GM21723 (cell line): Measurements from ENCODE around the gene LHPP.

Source experiments
- ATAC-seq: cut with Tn5 transposase; IDR thresholded peaks from one replicate; pipeline ENCODE4 v1.9.1; 2021; ENCODE audit warnings: mild to moderate bottlenecking, moderate library complexity; ENCODE audit not compliant: unreplicated experiment

Gene LHPP

DNA sequence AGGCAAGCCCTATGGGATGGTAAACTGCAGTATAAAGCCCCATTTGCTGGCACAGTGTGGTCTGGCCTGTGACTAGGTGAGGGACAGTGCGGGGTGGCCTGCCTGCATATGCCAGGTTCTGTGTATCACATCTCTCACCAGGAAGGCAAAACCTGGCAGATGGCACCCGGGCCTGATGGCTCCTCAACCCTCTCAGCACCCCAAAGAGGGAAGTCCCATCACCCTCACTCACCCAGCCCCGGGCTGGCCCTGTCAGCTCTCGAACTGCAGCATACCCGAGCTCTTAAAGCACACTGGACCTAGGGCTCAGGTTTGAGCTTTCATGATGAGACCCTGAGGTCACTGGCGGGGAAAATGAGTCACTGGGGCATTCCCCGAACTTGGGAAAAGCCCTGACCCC lies 130.5 kb downstream of the LHPP start:
- no peak for ATAC-seq

DNA sequence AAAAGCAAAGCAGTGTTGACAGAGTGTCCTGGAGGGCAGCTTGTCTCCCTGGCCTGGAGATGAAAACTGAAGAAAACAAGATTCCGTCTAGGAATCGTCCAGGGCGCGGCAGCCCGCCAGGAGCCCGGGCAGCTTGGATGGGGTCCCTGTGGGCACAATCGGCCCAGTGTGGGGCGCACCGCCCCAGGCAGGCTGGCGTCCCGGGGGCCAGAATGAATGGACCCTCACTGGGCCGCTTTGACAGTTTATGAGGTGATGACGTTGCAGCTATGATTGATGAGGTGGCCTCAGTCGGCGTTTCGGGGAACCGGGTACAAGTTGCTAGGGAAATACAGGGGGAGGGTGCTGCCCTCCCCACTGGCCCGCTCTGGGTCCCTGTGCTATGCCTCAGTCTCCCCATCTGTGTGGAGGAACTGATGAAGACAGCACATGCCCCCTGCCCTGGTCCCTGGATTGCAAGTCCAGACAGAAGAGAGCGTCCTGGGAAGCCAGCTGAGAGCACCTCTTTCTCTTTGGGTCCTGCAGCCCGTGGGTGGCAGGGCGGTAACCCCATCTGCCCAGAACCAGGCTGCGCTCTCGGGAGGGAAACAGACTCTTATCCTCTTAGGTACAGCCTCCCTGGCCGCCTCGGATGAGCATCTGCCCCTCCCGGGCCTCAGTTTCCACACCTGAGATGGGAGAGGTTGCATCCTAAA lies 131.3 kb downstream of the LHPP start:
- ATAC-seq, result no peak

DNA sequence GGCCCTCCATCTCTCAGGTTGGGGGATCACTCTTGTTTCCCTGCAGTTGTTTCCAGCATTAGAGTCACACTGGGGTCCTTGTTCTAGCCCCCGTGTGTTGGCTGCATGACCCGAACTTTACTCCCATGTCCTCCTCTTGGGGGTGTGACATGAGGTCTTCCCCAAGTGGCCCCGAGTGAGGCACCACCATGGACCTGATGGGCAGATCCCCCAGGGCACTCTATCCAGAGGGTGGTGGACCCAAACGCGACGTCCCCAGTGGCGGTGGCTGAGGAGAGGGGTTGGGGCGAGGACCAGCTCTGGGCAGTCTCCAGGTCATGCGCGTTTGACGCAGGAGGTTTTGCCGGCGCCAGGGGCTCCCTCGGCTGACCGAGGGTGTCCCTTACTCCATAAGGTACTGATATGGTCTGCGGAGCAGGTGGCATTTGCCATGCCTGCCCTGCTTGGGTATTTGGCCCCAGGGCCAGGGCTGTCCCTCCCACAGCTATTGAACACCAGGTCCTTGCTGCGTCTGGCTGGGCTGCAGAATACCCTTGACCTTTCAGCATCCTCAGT lies 131.9 kb downstream of the LHPP start:
- no peak for ATAC-seq

DNA sequence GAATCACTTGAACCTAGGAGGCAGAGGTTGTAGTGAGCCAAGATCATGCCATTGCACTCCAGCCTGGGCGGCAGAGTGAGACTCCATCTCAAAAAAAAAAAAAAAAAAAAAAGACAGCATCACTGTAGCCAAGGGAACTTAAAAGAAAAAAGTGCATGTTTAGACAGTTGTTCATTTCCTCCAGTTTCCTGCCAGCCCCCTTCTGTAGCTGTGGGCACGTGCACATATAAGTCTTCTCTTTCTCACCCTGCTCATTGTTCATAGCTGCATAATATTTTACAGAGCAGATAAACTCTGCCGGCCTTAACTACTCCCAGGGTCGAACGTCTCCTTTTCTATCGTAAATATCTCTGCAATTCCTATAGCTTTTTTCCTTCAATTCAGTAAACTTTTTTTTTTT lies 132.6 kb downstream of the LHPP start:
- ATAC-seq, result no peak

DNA sequence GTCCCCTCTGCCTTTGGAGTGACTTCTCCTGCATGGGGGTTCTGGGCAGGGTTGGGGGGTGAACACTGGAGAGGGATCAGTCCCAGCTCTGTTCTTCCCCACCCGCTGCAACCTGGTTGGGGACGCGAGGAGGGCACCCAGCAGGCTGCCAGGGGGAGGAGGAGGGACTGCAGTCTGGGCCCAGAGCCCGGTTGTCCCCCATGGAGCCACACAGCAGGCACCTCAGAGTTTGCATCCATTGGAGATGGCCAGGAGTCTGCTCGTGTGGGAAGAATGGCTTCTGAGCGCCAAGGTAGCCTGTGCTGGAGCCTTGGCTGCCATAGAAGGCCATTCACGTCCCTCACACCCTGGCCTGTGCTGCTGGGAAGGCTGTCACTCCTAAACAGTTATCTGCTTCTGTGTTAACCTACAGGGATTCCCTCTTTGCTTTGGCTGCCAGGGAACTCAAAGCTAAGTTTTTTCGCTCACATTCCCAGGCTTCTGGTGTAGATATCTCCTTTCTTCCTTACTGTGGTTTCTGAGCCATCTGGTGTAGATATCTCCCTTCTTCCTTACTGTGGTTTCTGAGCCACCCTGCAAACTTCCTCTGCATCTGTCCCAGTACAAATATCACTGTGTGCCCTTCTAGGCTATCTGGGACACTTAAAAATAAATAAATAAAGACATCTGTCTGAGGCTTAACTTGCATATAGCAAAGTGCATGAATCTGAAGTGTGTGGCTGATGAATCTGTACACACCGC lies 133.7 kb downstream of the LHPP start:
- ATAC-seq, result no peak

DNA sequence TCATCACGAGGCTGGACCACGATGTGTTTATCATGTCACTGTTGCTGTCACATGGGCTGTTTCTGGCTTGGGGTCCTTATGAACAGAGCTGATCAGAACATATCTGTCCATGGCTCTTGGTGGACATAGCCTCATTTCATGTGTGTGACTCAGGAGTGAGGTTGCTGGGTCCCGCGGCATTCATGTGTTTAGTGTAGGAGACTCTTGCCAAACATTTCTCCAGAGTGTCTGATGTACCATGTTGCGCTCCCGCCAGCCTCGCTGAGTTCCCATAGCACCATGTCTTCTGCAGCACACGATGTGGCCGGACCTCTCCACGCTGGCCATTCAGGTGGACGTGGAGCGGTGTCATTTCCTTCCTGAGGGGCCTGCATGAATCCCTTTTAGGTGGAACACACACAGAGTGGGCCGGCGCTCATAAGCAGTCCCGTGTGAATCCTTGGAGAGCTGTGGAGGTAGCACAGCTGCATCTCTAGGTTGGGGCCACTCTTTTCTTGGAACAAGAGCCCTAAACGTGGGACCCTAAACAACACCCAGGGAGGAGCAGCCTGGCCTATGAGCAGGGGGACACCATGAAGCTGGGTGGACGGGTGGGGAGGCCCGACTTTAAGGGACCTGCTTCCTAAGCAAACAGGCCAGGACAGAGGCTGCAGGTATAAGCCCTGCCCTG lies 134.6 kb downstream of the LHPP start:
- no peak for ATAC-seq

DNA sequence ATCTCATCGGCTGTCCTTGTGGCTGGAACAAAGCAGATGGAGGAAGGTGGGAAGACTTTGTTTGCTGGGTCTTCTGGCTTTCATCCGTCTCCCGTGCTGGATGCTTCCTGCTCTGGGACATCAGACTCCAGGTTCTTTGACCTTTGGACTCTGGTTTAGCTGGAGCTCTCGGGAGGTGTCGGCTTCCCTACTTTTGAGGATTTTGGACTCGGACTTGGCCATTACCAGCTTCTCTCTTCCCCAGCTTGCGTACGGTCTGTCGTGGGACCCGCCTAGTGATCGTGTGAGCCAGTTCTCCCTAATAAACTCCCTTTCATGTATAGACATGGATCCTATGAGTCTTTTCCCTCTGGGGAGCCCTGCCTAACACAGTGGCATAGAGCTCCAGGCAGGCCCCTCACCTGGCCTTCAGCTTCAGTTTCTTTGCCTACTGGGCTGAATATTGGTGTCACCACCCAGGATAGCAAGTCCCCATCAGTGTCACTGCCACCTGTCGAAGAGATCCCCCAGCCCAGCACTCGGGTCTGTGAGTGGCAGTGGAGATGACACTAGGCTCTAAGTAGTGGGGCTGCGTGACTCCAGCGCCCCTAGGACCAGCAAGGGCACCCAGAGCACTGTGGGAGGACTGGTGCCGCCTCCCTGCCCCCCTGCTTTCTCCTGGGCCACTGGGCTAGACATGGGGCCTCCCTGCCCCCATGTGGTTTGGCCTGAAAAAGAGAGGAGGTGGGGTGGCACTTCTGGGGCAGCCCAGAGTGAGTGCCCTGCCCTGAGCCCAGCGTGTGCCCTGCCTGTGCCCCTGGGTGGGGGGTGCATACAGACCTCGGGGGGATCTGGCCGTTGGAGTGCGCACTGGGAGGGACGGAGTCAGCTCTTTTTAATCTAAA lies 135.6 kb downstream of the LHPP start:
- ATAC-seq, result no peak

DNA sequence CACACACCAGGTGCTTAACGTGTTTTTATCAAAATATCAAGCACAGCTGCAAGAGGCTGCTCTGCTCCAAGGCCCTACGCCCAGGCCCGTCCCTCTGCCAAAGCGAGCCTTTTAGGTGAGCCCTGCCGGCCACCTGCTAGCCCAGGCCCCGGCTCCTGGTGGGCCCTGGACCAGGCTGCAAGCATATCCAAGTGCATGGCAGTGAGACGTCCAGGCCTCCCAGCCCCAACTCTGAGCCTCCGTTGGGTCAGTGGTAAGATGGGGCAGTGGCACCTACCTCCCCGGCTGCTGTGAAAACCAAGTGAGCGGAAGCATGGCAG lies 136.2 kb downstream of the LHPP start:
- ATAC-seq, result no peak

DNA sequence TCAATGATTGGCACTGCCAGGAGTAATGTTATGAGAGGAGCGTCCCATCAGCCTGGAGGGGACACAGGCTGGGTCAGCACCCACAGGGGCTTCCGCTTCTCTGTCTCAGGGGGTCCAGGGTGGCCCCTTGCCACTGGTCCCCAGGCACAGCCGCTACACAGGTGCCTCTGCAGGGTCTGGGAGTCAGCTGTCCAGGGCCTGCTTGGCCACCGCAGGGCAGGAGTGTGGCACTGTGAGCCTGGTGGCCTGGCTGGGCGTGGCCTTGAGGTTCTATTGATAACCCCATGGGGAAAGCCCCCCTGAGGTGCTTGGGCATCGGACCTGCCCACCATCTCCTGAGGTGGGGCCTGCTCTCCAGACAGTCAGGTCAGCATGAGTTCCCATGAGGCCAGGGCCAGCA lies 136.6 kb downstream of the LHPP start:
- ATAC-seq, result no peak

DNA sequence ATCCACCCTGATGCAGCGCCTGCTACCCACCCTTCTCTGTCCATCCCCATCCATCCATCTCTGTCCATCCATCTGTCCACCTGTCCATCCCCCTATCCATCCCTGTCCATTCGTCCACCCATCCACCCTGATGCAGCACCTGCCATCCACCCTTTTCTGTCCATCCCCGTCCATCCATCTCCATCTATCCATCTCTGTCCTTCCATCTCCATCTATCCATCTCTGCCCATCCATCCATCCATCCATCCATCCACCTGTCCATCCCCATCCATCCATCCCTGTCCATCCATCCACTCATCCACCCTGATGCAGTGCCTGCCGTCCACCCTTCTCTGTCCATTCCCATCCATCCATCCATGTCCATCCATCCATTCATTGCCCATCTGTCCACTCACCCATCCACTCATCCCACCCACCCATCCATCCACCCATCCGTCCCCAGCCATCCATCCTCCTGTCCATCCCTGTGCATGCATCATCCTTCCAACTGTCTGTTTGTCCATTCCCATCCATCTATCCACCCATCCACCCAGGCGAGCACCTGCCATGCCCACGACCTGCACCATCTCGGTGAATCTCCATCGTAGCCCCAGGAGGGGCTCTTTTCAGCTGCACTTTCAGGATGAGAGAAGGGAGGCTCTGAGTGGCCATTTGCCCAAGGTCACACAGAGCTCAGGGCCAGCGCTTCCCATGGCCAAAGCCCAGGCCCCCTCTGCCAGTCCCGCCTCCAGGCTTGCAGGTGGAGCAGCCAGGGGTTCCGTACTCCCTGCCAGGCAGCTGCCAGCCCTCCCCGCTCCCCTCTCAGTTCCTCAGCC lies 137.4 kb downstream of the LHPP start:
- no peak for ATAC-seq

DNA sequence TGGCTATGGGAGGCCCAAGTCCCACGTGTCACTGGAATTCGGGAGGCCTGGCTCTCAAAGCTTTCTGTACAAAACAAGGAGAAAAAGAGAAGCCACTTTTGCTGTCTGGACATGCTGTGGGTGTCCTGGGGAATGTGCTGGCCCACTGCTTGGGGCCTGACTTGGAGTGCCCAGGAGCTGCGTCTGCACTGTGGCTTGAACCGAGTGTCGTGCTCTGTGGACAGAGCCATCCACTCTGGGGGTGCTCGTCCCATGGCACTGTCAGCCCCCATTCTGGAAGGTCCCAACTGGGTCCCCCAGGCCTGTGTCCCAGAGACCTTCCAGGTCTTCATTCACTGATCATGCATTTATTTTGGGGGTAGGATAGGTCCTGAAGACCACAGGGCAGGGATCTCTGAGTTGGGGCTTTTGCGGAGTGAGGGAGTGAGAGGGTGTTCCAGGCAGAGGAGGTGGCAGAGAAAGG lies 138.0 kb downstream of the LHPP start:
- ATAC-seq, result no peak

DNA sequence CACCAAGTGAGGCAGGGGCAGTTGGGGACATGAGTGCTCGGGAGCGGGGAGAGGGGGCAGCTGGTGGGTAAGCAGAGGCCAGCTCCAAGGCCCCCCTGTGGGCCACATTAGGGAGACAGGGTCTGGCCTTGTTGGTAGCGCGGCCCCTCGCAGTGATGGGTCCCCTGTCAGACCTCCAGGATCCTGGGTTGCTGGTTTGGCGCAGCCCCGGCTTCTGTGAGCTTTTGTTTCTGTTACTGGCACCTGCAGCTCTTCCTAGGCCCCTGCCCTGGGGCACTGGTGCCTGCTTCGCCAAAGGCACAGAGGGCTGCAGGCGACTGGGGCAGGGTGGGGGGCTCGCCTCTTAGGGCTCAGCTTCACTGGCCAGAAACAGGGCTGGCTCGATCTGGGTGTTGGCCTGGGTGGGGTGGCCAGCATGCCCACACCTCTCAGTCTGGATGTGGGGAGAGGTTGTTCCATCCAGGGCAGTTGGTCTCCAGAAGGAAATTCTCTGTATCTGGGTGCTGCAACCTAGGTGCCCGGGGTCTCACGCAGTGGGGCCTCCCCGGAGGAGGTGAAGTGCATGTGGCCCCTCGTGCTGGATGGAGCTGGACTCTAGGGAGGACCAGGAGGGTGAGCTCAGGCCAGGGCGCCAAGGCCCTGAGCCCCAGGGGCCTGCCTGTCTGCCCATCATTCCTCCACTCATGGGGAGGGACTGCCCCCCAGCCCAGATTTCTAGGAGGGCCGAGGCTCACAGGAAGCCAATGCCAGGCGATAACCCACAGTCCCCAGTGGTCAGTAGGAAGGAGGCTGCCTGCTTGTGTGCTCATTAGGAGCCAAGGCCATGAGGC lies 138.6 kb downstream of the LHPP start:
- no peak for ATAC-seq

DNA sequence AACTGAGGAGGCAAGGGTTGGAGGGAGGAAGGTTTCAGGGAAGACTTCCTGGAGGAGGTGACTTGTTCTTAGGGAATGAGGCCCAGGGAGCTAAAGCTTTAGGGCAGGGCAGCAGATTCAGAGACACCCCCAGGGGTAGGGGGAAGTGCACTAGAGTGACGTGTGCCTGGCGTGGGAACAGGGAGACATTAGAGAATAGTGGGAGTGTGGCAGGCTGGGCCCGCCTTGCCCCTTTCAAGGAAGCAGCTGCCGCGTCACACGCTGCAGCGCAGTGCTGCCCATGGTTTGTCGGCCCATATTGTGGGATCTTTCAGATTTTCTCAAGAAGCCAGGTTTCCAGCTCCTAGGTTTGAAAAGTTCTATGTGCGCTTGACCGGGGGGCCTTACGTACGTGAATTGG lies 139.4 kb downstream of the LHPP start:
- no peak for ATAC-seq

DNA sequence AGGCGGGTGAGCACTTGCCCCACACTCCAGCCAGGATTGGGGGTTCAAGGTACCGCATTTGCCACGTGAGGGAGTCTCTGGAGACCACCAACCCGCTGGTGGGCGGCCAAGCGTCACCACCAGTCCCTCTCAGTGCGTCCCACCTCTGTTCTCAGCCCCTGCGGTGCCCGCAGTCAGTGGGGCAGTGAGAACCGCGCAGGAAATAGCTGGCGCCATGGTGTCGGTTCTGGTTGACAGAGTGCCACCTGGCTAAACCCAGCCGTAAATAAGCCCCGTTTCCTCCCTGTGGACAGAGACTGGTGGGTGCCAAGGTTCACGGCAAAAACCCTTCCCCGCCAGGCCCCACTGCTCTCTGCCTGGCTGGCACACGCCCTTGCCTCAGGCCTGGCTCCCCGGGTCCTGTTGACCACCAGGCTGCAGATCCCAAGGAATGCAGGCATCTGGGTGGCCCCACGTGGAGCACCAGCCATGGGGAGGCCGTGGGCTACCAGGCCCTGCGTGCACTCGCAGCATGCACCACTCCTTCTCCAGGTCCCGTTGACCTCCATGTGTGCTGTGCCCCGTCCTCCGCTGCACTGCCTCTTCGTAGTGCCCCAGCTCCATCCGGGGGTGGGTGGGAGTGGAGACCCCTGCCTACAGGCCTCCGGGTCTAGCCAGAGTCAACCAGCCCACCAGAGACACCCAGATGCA lies 140.0 kb downstream of the LHPP start:
- no peak for ATAC-seq

DNA sequence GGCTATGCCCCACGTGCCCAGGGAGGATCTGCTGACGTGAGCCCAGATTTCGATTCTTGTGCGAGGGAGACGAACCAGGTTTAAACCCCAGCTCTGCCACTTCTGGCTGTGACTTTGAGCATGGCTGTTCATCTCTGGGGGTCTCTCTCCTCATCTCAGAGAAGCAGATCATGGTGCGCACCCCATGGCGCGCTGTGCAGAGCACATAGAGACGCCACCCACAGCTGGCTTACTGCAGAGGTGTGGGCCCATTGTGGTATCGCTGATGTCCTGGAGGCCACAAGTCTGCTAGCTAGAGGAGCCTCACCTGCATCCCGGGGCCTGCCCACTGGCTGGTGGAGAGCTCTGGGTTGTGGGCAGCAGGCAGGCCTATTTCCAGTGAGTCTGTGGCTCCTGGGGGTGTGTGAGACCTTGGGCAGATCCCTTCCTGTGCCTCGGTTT lies 140.5 kb downstream of the LHPP start:
- ATAC-seq, result no peak

DNA sequence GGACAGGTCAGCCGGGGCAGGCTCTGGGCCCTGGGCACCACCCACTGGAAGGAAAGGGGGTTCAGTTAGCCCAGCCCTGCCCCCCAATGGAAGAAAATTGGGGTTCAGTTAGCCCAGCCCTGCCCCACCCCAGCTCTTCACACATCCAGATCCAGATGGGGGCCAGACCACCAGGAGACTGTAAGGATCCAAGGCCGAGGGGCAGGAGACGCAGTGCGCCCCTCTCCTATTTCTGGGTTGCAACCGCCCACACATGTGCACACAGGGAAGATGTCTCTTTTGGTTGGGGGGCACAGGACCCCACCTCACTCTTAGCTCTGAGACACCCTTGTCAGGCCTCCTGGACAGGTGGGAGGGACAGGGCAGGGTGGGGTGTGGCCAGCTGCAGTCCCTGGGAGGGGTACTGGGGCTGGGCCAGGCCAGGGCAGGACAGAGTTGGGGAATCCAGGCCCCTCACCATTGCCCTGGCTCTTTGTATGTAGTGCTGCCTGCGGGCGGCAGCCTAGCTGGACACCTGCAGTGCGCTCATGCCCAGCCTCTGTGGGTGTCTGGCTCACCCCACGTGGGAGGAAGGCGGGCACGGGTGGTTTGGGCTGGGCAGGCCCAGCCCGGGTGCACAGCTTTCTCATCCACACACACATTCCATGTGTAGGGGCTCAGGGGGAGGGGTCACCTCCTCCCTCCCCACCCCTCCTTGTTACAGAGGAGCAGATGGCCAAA lies 141.2 kb downstream of the LHPP start:
- no peak for ATAC-seq

DNA sequence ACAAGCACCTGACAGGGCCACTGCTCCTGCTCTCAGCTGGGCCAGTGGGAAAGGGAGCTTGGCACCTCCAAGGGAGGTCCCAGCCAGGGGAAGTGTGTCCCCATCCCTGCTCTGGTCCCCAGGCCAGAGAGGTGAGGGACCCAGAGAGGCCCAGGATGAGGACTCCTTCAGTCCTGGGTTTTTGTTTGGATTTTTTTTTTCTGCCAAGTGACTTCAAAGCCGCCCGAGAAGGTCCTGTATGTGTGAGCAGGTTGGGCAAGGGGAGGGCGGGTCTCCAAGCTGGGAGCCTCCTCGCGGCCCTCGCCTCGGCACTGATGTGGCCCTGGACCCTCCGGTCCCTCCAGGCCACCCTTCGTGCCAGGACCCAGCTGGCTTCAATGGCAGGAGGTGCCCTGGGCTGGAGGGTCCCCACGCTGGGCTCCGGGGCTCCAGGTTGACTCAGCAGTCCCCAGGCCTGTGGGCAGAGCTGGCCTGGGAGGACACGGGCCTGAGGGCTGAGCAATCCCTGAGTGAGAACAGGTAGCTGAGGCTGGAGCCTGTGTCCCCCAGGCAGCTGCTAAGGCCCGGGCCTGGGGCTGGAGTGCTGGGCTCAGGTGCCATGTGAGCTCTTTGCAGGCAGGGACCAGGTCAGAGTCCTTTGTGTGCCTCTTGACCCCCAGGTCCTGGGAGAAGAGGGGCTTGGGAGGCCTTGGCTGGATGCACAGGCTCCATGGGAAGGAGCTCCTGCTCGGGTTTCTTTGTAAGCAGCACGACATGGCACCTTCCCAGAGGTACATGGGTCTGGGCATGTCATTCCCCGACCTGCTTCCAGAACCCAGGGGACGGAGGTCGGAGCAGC lies 142.0 kb downstream of the LHPP start:
- no peak for ATAC-seq
